Measurements from ENCODE around the gene HSD17B12.
"Not testable (repeated sequence)": the region's sequence is repeated elsewhere in the genome, so short reads cannot be mapped to it uniquely, and the experiment has no call there.

The HSD17B12 gene

GRCh38 chr11:43680521-43681400 is at the start of gene HSD17B12:
TSS of gene HSD17B12 (plus strand) at chr11:43680738. CDS start at chr11:43680828, 90 bp downstream.
- DNase-seq (ENCODE audit: low read depth) = peak; percentile 98

- DNase-seq (ENCODE audit: low read depth) = no peak
These were observed 48.8 kb upstream of the HSD17B12 start for GRCh38 chr11:43631732-43632131.

- DNase-seq (ENCODE audit: low read depth) = no peak
These were observed 48.4 kb upstream of the HSD17B12 start for GRCh38 chr11:43632181-43632580.

- no peak for DNase-seq (ENCODE audit: low read depth)
These were observed 41.8 kb upstream of the HSD17B12 start for GRCh38 chr11:43638717-43639116.

GRCh38 chr11:43639224-43639623 is 41.3 kb upstream of the HSD17B12 start:
- no peak for DNase-seq (ENCODE audit: low read depth)

GRCh38 chr11:43639920-43640319 is 40.6 kb upstream of the HSD17B12 start:
- DNase-seq (ENCODE audit: low read depth) = no peak

- DNase-seq (ENCODE audit: low read depth) = peak; percentile 71
These were observed 36.5 kb upstream of the HSD17B12 start for GRCh38 chr11:43643898-43644620.

- DNase-seq (ENCODE audit: low read depth) = no peak
These were observed 35.8 kb upstream of the HSD17B12 start for GRCh38 chr11:43644621-43645299.

- DNase-seq (ENCODE audit: low read depth) = no peak
These were observed 33.8 kb upstream of the HSD17B12 start for GRCh38 chr11:43646767-43647166.

GRCh38 chr11:43648888-43649287 is 31.6 kb upstream of the HSD17B12 start:
- no peak for DNase-seq (ENCODE audit: low read depth)

- DNase-seq (ENCODE audit: low read depth) = no peak
These were observed 31.0 kb upstream of the HSD17B12 start for GRCh38 chr11:43649501-43649900.

GRCh38 chr11:43649921-43650320 is 30.6 kb upstream of the HSD17B12 start:
- DNase-seq (ENCODE audit: low read depth) = no peak

GRCh38 chr11:43663018-43663417 is 17.5 kb upstream of the HSD17B12 start:
- DNase-seq (ENCODE audit: low read depth) = not testable (repeated sequence)

- no peak for DNase-seq (ENCODE audit: low read depth)
These were observed 16.2 kb upstream of the HSD17B12 start for GRCh38 chr11:43664295-43664694.

GRCh38 chr11:43671284-43671683 is 9.3 kb upstream of the HSD17B12 start:
- not testable (repeated sequence) for DNase-seq (ENCODE audit: low read depth)

GRCh38 chr11:43674560-43674959 is 6.0 kb upstream of the HSD17B12 start:
- DNase-seq (ENCODE audit: low read depth) = no peak

- no peak for DNase-seq (ENCODE audit: low read depth)
These were observed 3.6 kb upstream of the HSD17B12 start for GRCh38 chr11:43676933-43677332.

GRCh38 chr11:43681401-43681942 is 934 bp downstream of the HSD17B12 start:
- DNase-seq (ENCODE audit: low read depth) = no peak

GRCh38 chr11:43682081-43682480 is 1.5 kb downstream of the HSD17B12 start:
- DNase-seq (ENCODE audit: low read depth) = not testable (repeated sequence)

GRCh38 chr11:43685440-43685839 is 4.9 kb downstream of the HSD17B12 start:
- DNase-seq (ENCODE audit: low read depth) = no peak

GRCh38 chr11:43686207-43686606 is 5.7 kb downstream of the HSD17B12 start:
- no peak for DNase-seq (ENCODE audit: low read depth)

- DNase-seq (ENCODE audit: low read depth) = no peak
These were observed 6.7 kb downstream of the HSD17B12 start for GRCh38 chr11:43687120-43687791.
